ENCODE measurements around the gene DERA.

GRCh38 chr12:16006752-16007151 is 95.6 kb downstream of the DERA start:
- TF ChIP-seq POLR2A (IDR thresholded peaks at IDR 0.05; ENCODE audit: low read length) (no peak), GATA1 (IDR thresholded peaks at IDR 0.05; ENCODE audit: low read depth, low read length) (no peak)
